Measurements from ENCODE around the gene TMEM225.

DNA sequence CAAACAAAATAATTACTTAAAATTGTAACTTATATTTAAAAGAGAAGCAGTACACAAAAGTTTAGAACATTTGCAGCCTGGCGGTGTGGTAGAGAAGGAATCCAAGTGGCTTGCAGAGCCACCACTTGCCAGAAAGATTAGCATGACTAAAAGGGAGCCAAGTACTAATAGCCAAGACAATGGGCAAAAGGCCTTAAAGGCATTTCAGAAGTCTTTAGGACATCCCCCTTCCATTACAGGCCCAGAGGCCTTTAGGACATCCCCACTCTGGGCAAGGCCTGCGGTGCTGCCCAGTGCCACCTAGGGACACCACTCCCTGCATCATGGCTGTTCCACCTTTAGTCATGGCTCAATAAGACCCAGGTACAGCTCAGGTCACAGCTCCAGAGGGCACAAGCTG lies 32.4 kb downstream of the TMEM225 start:
- TF ChIP-seq CTCF (conservative IDR thresholded peaks at IDR 0.05 in 1 of 2, IDR thresholded peaks at IDR 0.05 in 1 of 2; ENCODE audit: low read depth in 1 of 2, low read length in 2 of 2) (no peak), EZH2 (IDR thresholded peaks at IDR 0.05; ENCODE audit: low read length, missing control alignments) (no peak)

Data from fibroblast of lung (primary cell).